GM12874 (cell line): ENCODE data around the gene NR1D1.

ENCODE experiments used
- TF ChIP-seq, protein P1 (sequence below): IDR thresholded peaks from 2 replicates; pipeline ENCODE4 v1.5.1; 2011; ENCODE audit warnings: low read depth, mild to moderate bottlenecking, control low read depth, low read length, moderate library complexity; ENCODE audit not compliant: insufficient read depth

Gene NR1D1

DNA sequence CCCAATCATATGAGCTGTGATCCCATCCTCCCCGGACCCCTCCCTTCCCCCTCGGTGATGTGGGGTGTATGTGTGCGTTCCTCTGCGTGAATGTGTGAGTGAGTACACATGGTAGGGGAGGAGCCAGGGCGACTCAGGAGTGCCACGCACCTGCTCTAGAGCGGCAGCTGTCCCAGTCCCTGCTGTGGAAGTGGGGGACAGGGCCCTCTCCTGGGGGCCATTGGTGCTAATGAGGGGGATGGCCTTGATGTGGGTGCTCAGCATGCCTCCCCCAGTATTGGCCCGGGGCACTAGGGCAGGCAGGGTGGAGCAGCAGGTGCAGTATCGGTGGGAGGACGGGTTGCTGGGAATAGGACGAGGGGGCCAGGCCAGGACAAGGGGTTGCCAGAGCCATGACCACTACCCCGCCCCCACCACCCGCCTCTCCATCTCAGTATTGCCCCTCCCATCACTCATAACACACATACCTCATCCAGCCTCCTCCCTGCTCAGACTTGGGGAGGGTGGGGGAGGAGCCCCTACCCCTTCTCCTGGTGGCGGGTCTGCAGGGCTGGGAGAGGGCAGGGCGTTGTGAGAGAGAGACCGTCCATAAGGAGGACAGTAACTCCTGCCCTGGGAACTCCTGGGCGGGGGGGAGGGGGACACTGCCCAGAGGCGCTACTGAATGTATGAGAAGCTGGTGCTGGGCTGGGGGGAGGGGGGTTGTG lies 8.5 kb downstream of the NR1D1 start:
- TF ChIP-seq, protein P1, sequence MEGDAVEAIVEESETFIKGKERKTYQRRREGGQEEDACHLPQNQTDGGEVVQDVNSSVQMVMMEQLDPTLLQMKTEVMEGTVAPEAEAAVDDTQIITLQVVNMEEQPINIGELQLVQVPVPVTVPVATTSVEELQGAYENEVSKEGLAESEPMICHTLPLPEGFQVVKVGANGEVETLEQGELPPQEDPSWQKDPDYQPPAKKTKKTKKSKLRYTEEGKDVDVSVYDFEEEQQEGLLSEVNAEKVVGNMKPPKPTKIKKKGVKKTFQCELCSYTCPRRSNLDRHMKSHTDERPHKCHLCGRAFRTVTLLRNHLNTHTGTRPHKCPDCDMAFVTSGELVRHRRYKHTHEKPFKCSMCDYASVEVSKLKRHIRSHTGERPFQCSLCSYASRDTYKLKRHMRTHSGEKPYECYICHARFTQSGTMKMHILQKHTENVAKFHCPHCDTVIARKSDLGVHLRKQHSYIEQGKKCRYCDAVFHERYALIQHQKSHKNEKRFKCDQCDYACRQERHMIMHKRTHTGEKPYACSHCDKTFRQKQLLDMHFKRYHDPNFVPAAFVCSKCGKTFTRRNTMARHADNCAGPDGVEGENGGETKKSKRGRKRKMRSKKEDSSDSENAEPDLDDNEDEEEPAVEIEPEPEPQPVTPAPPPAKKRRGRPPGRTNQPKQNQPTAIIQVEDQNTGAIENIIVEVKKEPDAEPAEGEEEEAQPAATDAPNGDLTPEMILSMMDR: no peak

DNA sequence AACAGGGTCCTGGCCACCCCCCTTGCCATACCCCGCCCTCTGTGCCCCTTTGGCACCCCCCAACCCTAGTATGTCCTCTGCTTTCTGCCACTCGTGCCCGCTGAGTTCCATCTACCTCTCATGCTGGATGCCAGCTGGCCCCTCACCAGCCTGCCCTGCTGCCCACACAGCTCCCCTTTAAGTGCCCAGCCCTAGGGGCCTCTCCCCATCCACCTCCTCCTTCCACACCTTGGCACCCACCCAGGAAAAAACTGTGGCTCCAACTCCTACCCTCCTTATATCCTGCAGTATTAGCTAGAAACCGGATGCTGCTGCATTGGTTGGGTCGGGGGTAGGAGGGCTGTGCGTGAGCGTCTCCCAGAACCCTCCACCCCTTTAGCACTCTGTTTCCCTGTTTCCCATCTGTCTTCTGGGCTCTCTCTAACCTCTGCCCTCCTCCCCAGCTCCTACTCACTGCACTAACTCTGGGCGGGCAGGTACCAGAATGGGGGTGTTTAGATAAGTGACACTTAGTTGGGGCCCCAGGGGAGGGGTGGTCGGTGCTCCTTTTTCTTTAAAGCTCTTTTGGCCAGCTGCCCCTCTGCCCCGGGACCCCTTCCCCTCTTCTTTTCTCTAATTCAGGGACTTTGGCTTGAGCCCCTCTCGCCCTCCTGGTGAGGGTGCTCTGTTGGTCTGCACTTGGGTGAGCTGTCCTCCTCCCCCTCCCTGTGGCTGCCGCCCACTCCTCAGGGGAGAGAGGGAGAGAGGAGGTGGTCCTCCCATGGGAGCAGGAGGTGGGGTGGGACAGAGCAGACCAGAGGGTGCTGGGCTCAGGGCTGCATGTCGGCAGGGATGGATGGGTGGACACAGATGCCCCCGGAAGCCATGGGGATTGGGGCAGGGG lies 9.9 kb downstream of the NR1D1 start:
- TF ChIP-seq, protein P1: no peak

DNA sequence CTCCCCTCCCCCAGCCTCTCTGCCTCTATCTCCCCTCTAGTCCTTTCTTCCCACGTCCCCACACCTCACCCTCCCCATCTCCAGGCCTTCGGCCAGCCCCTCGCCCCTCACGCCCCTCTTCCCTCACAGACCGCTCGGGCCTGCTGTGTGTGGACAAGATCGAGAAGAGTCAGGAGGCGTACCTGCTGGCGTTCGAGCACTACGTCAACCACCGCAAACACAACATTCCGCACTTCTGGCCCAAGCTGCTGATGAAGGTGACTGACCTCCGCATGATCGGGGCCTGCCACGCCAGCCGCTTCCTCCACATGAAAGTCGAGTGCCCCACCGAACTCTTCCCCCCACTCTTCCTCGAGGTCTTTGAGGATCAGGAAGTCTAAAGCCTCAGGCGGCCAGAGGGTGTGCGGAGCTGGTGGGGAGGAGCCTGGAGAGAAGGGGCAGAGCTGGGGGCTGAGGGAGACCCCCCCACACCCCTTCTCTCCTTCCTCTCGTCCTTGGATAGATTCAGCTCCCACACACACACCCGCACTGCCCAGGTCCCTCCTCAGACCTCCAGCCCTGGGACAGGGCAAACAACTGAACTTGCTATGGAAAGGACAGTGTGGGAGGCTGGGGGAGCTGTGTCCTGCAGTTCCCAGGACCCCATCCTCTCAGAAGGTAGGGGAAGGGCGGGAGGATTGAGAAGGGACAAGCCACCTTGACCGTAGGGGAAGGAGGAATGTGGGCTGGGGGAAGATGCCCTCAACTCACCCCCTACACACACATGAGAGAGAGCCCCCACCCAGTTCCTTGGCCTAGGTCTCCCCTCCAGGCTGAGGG lies 11.1 kb downstream of the NR1D1 start:
- TF ChIP-seq, protein P1: no peak

DNA sequence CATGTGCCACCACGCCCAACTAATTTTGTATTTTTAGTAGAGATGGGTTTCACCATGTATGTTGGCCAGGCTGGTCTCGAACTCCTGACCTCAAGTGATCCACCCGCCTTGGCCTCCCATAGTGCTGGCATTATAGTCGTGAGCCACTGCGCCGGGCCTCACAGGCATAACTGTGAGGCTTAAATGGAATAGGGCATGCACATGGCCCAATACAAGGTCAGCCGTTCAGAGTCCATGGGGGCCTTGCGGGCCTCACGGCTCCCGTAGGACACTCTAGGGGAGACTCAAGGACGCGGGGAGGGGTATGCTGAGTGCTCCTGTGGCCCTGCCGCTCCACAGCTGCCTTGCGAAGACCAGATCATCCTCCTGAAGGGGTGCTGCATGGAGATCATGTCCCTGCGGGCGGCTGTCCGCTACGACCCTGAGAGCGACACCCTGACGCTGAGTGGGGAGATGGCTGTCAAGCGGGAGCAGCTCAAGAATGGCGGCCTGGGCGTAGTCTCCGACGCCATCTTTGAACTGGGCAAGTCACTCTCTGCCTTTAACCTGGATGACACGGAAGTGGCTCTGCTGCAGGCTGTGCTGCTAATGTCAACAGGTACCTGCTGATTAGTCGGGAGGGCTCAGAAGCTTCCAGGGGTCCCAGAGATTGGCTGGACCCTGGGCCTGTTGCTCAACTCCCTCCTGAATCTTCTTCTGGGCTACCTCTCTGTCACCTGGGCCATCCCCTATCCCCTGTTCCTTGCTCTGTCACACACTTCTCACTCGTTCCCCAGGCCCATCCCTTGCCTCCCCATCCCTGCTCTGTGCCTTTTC lies 12.3 kb downstream of the NR1D1 start:
- TF ChIP-seq, protein P1: no peak

DNA sequence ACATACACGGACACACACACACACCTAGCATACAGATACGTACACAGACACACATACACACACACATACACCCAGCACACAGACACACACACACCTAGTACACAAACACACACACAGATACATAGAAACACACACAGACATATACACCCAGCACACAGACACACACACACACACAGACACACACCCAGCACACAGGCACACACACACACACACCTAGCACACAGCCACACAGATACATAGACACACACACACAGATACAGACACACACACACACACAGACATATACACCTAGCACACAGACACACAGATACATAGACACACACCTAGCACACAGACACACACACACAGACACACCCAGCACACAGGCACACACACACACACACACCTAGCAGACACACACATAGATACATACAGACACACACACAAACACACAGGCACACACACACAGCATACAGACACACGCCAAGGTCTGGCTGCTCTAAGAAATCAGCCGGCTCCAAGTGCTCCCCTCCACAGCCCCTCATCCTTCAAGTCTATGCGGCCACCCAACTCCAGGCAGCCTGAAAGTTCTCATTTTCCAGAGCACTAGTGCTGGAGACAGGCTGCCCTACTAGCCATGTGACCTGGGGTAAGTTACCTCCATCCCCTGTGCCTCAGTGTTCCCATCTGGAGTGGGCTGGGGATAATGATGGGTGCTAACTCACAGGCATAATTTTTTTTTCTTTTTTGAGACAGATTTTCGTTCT lies 13.2 kb downstream of the NR1D1 start:
- TF ChIP-seq, protein P1: no peak

DNA sequence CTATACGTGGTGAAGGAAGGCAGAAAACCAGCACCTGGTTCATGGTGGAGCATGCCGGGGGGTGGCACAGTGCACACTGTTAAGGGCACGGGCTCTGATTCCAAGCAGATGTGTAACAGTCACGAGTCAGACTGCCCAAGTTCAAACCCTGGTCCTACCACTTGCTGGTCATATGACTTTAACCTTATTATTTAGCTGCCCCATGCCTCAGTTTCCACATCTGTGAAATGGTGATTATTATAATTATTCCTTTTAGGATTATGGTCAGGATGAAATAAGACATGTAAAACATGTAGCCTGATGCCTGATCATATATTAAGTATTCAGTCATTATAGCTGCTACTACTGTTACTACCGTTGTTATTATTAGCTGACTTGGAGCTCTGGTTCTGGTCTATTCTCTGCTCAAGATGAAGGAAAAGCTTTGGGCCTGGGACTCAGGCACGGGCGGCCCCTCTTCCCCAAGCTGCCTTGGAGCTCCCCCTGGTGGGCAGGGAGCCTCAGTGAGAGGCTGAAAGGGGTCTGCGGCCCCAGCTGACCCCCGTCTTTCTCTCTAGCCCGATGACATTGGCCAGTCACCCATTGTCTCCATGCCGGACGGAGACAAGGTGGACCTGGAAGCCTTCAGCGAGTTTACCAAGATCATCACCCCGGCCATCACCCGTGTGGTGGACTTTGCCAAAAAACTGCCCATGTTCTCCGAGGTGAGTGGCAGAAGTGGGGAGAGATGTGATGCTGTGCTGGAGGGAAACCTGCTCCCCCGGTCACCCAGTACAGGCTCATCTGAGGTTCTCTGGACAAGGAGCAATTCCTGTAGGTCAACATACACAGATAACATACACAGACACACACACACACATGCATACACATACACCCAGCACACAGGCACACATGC lies 14.0 kb downstream of the NR1D1 start:
- TF ChIP-seq, protein P1: peak; percentile 87
